ENCODE data around the gene PRICKLE4. TPM values are rescaled to one million over a fixed set of nuclear protein-coding genes. Genes with fewer than 3 reads are reported as not detected.

PRICKLE4 gene
- total RNA-seq, 2 experiments from 2014 or later = 1.8 to 2.6 TPM

- peaks cover 4% of the 10 kb centered on the region; the same call in 1 of the 2 replicates for H4K20me1 ChIP-seq (ENCODE audit: insufficient read depth, low read length)
- no peak overlapping the region for H2AFZ ChIP-seq (ENCODE audit: low read length)
- no peak overlapping the region for H3K4me3 ChIP-seq (ENCODE audit: low read depth, low read length, poor library complexity, severe bottlenecking)
- H3K9me2 ChIP-seq (ENCODE audit: insufficient read depth, low read length) = no peaks in the 10 kb centered on the region
- H3K79me2 ChIP-seq (ENCODE audit: insufficient read depth, low read depth, low read length) = peaks cover 34% of the 10 kb centered on the region; the same call in 1 of the 2 replicates
- no peaks in the 10 kb centered on the region for H3K9me3 ChIP-seq (ENCODE audit: low read length)
- H3K4me1 ChIP-seq (ENCODE audit: insufficient read depth, low read length, poor library complexity, severe bottlenecking) = peaks cover 27% of the 10 kb centered on the region
- no peak overlapping the region for H3K4me2 ChIP-seq (ENCODE audit: low read length)
- DNase-seq (ENCODE audit: low spot score) = no peak
- intact Hi-C loops (cut with micrococcal nuclease; ENCODE audit: unreplicated experiment) = no loop called here
- H3K36me3 ChIP-seq (ENCODE audit: insufficient read depth, low read length) = peaks cover 57% of the 10 kb centered on the region
- ChIA-PET CTCF (ENCODE audit: unreplicated experiment) (interaction anchor here (0.6 kb wide), 1 partner anchor 267 kb away, joined by 3 read pairs; no protein-coding TSS in a partner anchor), POLR2A (interaction anchor here (0.6 kb wide), 1 partner anchor 98 kb away, joined by 3 read pairs; no protein-coding TSS in a partner anchor)
- H3K27ac ChIP-seq (ENCODE audit: low read depth, low read length, poor library complexity, severe bottlenecking) = no peak overlapping the region
- TF ChIP-seq EZH2phosphoT487 (IDR thresholded peaks at IDR 0.05; ENCODE audit: borderline replicate concordance, low read depth, low read length) (no peak), CTCF (conservative IDR thresholded peaks at IDR 0.05; ENCODE audit: low read length) (no peak)
- no TSS peak for BruUV-seq (replicated peaks)
Measured at GRCh38 chr6:41790045-41790444, 9.5 kb downstream of the PRICKLE4 start.

GRCh38 chr6:41791305-41791704 lies 10.7 kb downstream of the PRICKLE4 start:
- no peak overlapping the region for H3K27ac ChIP-seq (ENCODE audit: low read depth, low read length, poor library complexity, severe bottlenecking)
- H2AFZ ChIP-seq (ENCODE audit: low read length) = no peak overlapping the region
- peaks cover 34% of the 10 kb centered on the region; the same call in 1 of the 2 replicates for H3K79me2 ChIP-seq (ENCODE audit: insufficient read depth, low read depth, low read length)
- ChIA-PET POLR2A (interaction anchor here (0.6 kb wide), 1 partner anchor 152 kb away, joined by 3 read pairs; no protein-coding TSS in a partner anchor), CTCF (ENCODE audit: unreplicated experiment) (no interaction called here)
- H4K20me1 ChIP-seq (ENCODE audit: insufficient read depth, low read length) = peaks cover 4% of the 10 kb centered on the region; the same call in 1 of the 2 replicates
- peaks cover 16% of the 10 kb centered on the region for H3K4me1 ChIP-seq (ENCODE audit: insufficient read depth, low read length, poor library complexity, severe bottlenecking)
- no TSS peak for BruUV-seq (replicated peaks)
- H3K4me3 ChIP-seq (ENCODE audit: low read depth, low read length, poor library complexity, severe bottlenecking) = no peak overlapping the region
- intact Hi-C loops (cut with micrococcal nuclease; ENCODE audit: unreplicated experiment) = no loop called here
- no peak overlapping the region for H3K4me2 ChIP-seq (ENCODE audit: low read length)
- H3K36me3 ChIP-seq (ENCODE audit: insufficient read depth, low read length) = peaks cover 70% of the 10 kb centered on the region
- no peaks in the 10 kb centered on the region for H3K9me2 ChIP-seq (ENCODE audit: insufficient read depth, low read length)
- no peak for TF ChIP-seq EZH2phosphoT487 (IDR thresholded peaks at IDR 0.05; ENCODE audit: borderline replicate concordance, low read depth, low read length)
- TF ChIP-seq CTCF (conservative IDR thresholded peaks at IDR 0.05; ENCODE audit: low read length) = no peak
- DNase-seq (ENCODE audit: low spot score) = no peak
- H3K9me3 ChIP-seq (ENCODE audit: low read length) = no peaks in the 10 kb centered on the region

GRCh38 chr6:41791984-41792383 lies 11.4 kb downstream of the PRICKLE4 start:
- no peak for DNase-seq (ENCODE audit: low spot score)
- ChIA-PET POLR2A (interaction anchor here (0.6 kb wide), 1 partner anchor 151 kb away, joined by 3 read pairs; no protein-coding TSS in a partner anchor), CTCF (ENCODE audit: unreplicated experiment) (no interaction called here)
- Histone ChIP-seq H3K4me3 (ENCODE audit: low read depth, low read length, poor library complexity, severe bottlenecking) (no peak overlapping the region), H2AFZ (ENCODE audit: low read length) (no peak overlapping the region), H3K36me3 (ENCODE audit: insufficient read depth, low read length) (peaks cover 75% of the 10 kb centered on the region), H3K9me3 (ENCODE audit: low read length) (no peaks in the 10 kb centered on the region), H3K79me2 (ENCODE audit: insufficient read depth, low read depth, low read length) (peaks cover 34% of the 10 kb centered on the region; the same call in 1 of the 2 replicates), H3K27ac (ENCODE audit: low read depth, low read length, poor library complexity, severe bottlenecking) (no peak overlapping the region), H3K4me1 (ENCODE audit: insufficient read depth, low read length, poor library complexity, severe bottlenecking) (peaks cover 16% of the 10 kb centered on the region), H3K4me2 (ENCODE audit: low read length) (no peak overlapping the region), H4K20me1 (ENCODE audit: insufficient read depth, low read length) (peaks cover 4% of the 10 kb centered on the region; the same call in 1 of the 2 replicates), H3K9me2 (ENCODE audit: insufficient read depth, low read length) (no peaks in the 10 kb centered on the region)
- BruUV-seq (replicated peaks) = TSS peak; percentile 16
- intact Hi-C loops (cut with micrococcal nuclease; ENCODE audit: unreplicated experiment) = no loop called here
- no peak for TF ChIP-seq CTCF (conservative IDR thresholded peaks at IDR 0.05; ENCODE audit: low read length)
- no peak for TF ChIP-seq EZH2phosphoT487 (IDR thresholded peaks at IDR 0.05; ENCODE audit: borderline replicate concordance, low read depth, low read length)

Data from OCI-LY7 (cell line).